Endothelial cell of umbilical vein (primary cell): ENCODE results near the gene STX8. TPM values are rescaled to one million over a fixed set of nuclear protein-coding genes. Genes with fewer than 3 reads are reported as not detected.
"Not testable (repeated sequence)": the region's sequence is repeated elsewhere in the genome, so short reads cannot be mapped to it uniquely, and the experiment has no call there.

Experiments
- BruUV-seq: library from RNA; stranded (reverse); fragments of 400-500 nt; replicated peaks from 2 replicates; lab custom pipeline; 2021; lab: Mats Ljungman, UMichigan
- CTCF ChIA-PET: fragments of 300-600, 350-600 bp; sonication (Branson Sonifier 250); formaldehyde crosslinking; loops from one replicate; lab custom pipeline; 2021; ENCODE audit warnings: antibody characterized with exemption, inconsistent platforms; lab: Charles Lee
- POLR2A ChIA-PET: fragments of 300-600, 350-600 bp; sonication (Branson Sonifier 250); formaldehyde crosslinking; loops from one replicate; lab custom pipeline; 2021; ENCODE audit warnings: antibody characterized with exemption, inconsistent platforms; lab: Charles Lee
- DNase-seq: peaks from one replicate; pipeline ENCODE4 v3.0.0-alpha.2; 2011; ENCODE audit warnings: low read depth, low spot score
- FAIRE-seq: peaks from 2 replicates; lab custom pipeline; 2011; peaks lifted over from hg19 to GRCh38; lab: Jason Lieb, UNC
- H2AFZ ChIP-seq: 2 replicates; pipeline ENCODE4 v1.6.0; 2012; ENCODE audit warnings: low read depth, low read length, control low read depth, inconsistent platforms
- H3K27ac ChIP-seq: 2 replicates; pipeline ENCODE4 v1.5.1; 2011; ENCODE audit warnings: low read depth, mild to moderate bottlenecking, control low read depth, low read length, moderate library complexity; ENCODE audit not compliant: insufficient read depth
- H3K27me3 ChIP-seq, 2 experiments: 2 replicates each; pipeline versions ENCODE4 v1.6.0 to v1.6.1; 2011; ENCODE audit warnings: low read length in 2 of 2, mixed read lengths in 1 of 2; ENCODE audit not compliant: control insufficient read depth in 2 of 2, insufficient read depth in 2 of 2
- H3K36me3 ChIP-seq, 2 experiments: 2 replicates in 1 of 2; 3 replicates in 1 of 2; pipeline ENCODE4 v1.5.1; 2011; ENCODE audit warnings: low read length in 2 of 2, mild to moderate bottlenecking in 1 of 2, moderate library complexity in 1 of 2; ENCODE audit not compliant: control insufficient read depth in 2 of 2, insufficient read depth in 2 of 2; ENCODE audit errors: extremely low read depth in 1 of 2
- H3K4me1 ChIP-seq: 3 replicates; pipeline ENCODE4 v1.5.1; 2011; ENCODE audit warnings: mild to moderate bottlenecking, low read length; ENCODE audit not compliant: control insufficient read depth, insufficient read depth; ENCODE audit errors: extremely low read depth
- H3K4me2 ChIP-seq: 2 replicates; pipeline ENCODE4 v1.6.1; 2011; ENCODE audit warnings: low read length, control low read depth, mixed read lengths; ENCODE audit not compliant: insufficient read depth
- H3K4me3 ChIP-seq, 3 experiments: fragments of 200-600 bp in 1 of 3; sonication (generic), shearing (Covaris generic) in 1 of 3; replicated peaks in 1 of 3; 2 replicates each; pipeline ENCODE4 v1.5.1; 2011 to 2016; ENCODE audit warnings: control low read depth in 3 of 3, low read length in 3 of 3, mild to moderate bottlenecking in 2 of 3, inconsistent platforms in 1 of 3, low read depth in 1 of 3, moderate library complexity in 1 of 3; ENCODE audit not compliant: insufficient read depth in 1 of 3
- H3K79me2 ChIP-seq: 2 replicates; pipeline ENCODE4 v1.6.0; 2012; ENCODE audit warnings: low read length, inconsistent platforms; ENCODE audit not compliant: control insufficient read depth, insufficient read depth
- H3K9ac ChIP-seq: replicated peaks from 2 replicates; pipeline ENCODE3; 2011; ENCODE audit warnings: low read length, control low read depth; ENCODE audit not compliant: insufficient read depth; ENCODE audit errors: extremely low read depth
- H3K9me1 ChIP-seq: replicated peaks from 3 replicates; pipeline ENCODE4 v1.6.0; 2011; ENCODE audit warnings: mild to moderate bottlenecking, low read length; ENCODE audit not compliant: control insufficient read depth, insufficient read depth; ENCODE audit errors: extremely low read depth
- H3K9me3 ChIP-seq: replicated peaks from 2 replicates; pipeline ENCODE4 v1.5.1; 2012; ENCODE audit warnings: low read length, inconsistent platforms; ENCODE audit not compliant: control insufficient read depth, insufficient read depth
- H4K20me1 ChIP-seq: replicated peaks from 2 replicates; pipeline ENCODE3; 2011; ENCODE audit warnings: mild to moderate bottlenecking, low read length; ENCODE audit not compliant: control insufficient read depth, insufficient read depth; ENCODE audit errors: extremely low read depth
- EZH2 ChIP-seq: IDR thresholded peaks from 2 replicates; pipeline ENCODE4 v1.6.1; 2012; ENCODE audit warnings: borderline replicate concordance, low read depth, mild to moderate bottlenecking, moderate library complexity, low read length, inconsistent platforms; ENCODE audit not compliant: severe bottlenecking
- FOS ChIP-seq: IDR thresholded peaks from 2 replicates; pipeline ENCODE4 v1.6.1; 2011; ENCODE audit warnings: mild to moderate bottlenecking, low read length, moderate library complexity, borderline replicate concordance; ENCODE audit not compliant: insufficient read depth
- GATA2 ChIP-seq: IDR thresholded peaks from 2 replicates; pipeline ENCODE4 v1.7.0; 2011; ENCODE audit warnings: low read depth, mild to moderate bottlenecking, moderate library complexity, mixed read lengths, low read length; ENCODE audit not compliant: insufficient read length, insufficient read depth
- JUN ChIP-seq: IDR thresholded peaks from 2 replicates; pipeline ENCODE4 v1.6.1; 2011; ENCODE audit warnings: borderline replicate concordance, low read depth; ENCODE audit not compliant: insufficient read length, insufficient read depth
- MYC ChIP-seq: IDR thresholded peaks from one replicate; pipeline ENCODE4 v1.6.1; 2011; ENCODE audit warnings: mild to moderate bottlenecking, low read depth, low read length
- POLR2A ChIP-seq: IDR thresholded peaks from 2 replicates; pipeline ENCODE4 v1.6.1; 2012; ENCODE audit warnings: low read depth, mild to moderate bottlenecking, control low read depth, low read length
- POLR2AphosphoS5 ChIP-seq: IDR thresholded peaks from 2 replicates; pipeline ENCODE4 v1.6.1; 2012; ENCODE audit warnings: low read depth, mild to moderate bottlenecking, control low read depth, low read length, moderate library complexity; ENCODE audit not compliant: insufficient read depth
- dilution Hi-C: fragments of 300-500 bp; cut with MboI; formaldehyde crosslinking; loops from one replicate; pipeline ENCODE4 v1.15.0; 2019; ENCODE audit warnings: low sequenced_read_pairs; ENCODE audit not compliant: extremely low pct_ligation_motif_present
- intact Hi-C: fragments of 100-400 bp; cut with micrococcal nuclease; formaldehyde crosslinking; loops from one replicate; pipeline ENCODE4 v1.10.0; 2022
- polyA plus RNA-seq, 4 experiments: library from polyadenylated mRNA; depleted of rRNA in 3 of 4; stranded (reverse) in 3 of 4; unstranded in 1 of 4; fragments of >200 nt; gene quantifications; 2 replicates each; pipeline versions ENCODE4 v1.2.1 to v1.2.3, GENCODE V29; 2011 to 2012; ENCODE audit warnings: missing spikeins in 1 of 4
- total RNA-seq: library from RNA; stranded (reverse); gene quantifications from 2 replicates; pipeline ENCODE4 v1.2.3, GENCODE V29; 2021
- TF ChIP-seq, protein P1 (sequence below): IDR thresholded peaks from 2 replicates; pipeline ENCODE4 v1.6.1; 2011; ENCODE audit not compliant: insufficient read depth, insufficient read length
- TF ChIP-seq, protein P2 (sequence below), 2 donors: IDR thresholded peaks; 1 replicate in 1 of 2; 2 replicates in 1 of 2; pipeline ENCODE4 v1.5.1; 2011; ENCODE audit warnings: low read length in 2 of 2, mild to moderate bottlenecking in 2 of 2, moderate library complexity in 2 of 2, control low read depth in 1 of 2, inconsistent platforms in 1 of 2, low read depth in 1 of 2; ENCODE audit not compliant: insufficient read depth in 1 of 2; ENCODE audit errors: extremely low read depth in 1 of 2

STX8 gene
- total and polyA plus RNA-seq, 2 donors (not counting 3 experiments of a cell fraction or from before 2014, with no cell fraction given): 25.9 to 67.3 TPM

DNA sequence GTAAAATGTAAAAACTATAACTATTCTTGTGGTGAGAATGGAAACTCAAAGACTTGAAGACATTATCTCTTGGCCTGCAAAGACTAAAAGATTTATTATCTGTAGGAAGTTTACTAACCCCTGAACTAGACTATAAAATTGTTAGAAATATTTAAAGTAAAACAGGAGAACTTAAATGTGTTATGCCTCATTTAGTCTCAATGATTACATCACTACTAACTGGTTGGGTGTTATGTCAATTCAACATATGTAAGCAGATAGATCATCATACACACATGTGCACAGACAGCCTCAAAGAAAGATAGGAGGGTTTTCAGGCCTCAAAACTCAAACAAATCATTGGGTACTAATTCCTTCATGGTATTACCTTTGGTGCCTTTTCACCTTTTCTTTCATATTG is 7.6 kb downstream of the STX8 start:
- ChIA-PET POLR2A (no interaction called here), CTCF (no interaction called here)
- H2AFZ ChIP-seq: no peak overlapping the region
- no peak overlapping the region for H3K4me2 ChIP-seq
- H3K79me2 ChIP-seq: peaks cover 4% of the 10 kb centered on the region
- no peak overlapping the region for H3K27ac ChIP-seq
- dilution Hi-C loops: no loop called here
- peaks cover 7% of the 10 kb centered on the region for H3K4me1 ChIP-seq
- no peaks in the 10 kb centered on the region for H3K9me3 ChIP-seq
- H4K20me1 ChIP-seq: no peaks in the 10 kb centered on the region
- BruUV-seq: no TSS peak
- FAIRE-seq: no peak
- no peaks in the 10 kb centered on the region for H3K27me3 ChIP-seq
- no peaks in the 10 kb centered on the region for H3K9me1 ChIP-seq
- no peak for TF ChIP-seq JUN
- no peak for TF ChIP-seq MYC
- no peak for TF ChIP-seq POLR2A
- TF ChIP-seq EZH2: no peak
- TF ChIP-seq, protein P1, sequence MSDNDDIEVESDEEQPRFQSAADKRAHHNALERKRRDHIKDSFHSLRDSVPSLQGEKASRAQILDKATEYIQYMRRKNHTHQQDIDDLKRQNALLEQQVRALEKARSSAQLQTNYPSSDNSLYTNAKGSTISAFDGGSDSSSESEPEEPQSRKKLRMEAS: no peak
- TF ChIP-seq FOS: no peak
- TF ChIP-seq, protein P2, sequence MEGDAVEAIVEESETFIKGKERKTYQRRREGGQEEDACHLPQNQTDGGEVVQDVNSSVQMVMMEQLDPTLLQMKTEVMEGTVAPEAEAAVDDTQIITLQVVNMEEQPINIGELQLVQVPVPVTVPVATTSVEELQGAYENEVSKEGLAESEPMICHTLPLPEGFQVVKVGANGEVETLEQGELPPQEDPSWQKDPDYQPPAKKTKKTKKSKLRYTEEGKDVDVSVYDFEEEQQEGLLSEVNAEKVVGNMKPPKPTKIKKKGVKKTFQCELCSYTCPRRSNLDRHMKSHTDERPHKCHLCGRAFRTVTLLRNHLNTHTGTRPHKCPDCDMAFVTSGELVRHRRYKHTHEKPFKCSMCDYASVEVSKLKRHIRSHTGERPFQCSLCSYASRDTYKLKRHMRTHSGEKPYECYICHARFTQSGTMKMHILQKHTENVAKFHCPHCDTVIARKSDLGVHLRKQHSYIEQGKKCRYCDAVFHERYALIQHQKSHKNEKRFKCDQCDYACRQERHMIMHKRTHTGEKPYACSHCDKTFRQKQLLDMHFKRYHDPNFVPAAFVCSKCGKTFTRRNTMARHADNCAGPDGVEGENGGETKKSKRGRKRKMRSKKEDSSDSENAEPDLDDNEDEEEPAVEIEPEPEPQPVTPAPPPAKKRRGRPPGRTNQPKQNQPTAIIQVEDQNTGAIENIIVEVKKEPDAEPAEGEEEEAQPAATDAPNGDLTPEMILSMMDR (IDR thresholded peaks at IDR 0.05; ENCODE audit: extremely low read depth in 1 of 2, insufficient read depth in 1 of 2, low read depth in 1 of 2, low read length in 2 of 2): no peak
- no peak for TF ChIP-seq GATA2
- TF ChIP-seq POLR2AphosphoS5: no peak
- H3K4me3 ChIP-seq: no peak overlapping the region
- intact Hi-C loops: no loop called here
- H3K36me3 ChIP-seq: no peaks in the 10 kb centered on the region
- no peak overlapping the region for H3K9ac ChIP-seq
- DNase-seq: no peak

DNA sequence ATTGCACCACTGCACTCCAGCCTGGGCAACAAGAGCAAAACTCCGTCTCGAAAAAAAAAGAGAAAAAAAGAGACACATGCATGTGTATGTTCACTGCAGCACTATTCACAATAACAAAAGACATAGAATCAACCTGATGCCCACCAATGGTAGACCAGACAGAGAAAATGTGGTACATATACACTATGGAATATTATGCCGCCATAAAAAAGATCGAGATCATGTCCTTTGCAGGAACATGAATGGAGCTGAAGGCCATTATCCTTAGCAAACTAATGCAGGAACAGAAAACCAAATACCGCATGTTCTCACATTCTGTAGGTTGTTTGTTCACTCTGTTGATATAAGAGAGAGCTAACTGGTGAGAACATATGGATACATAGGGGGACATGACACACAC is 8.9 kb downstream of the STX8 start:
- CTCF ChIA-PET: interaction anchor here (2.0 to 2.8 kb wide), 2 partner anchors 10 to 12 kb away, joined by 12 to 13 read pairs; partner anchors contain the start of gene CFAP52
- intact Hi-C loops: loop anchor here (1.0 kb wide), 1 partner anchor 9 kb away; the partner anchor contains the start of gene STX8
- DNase-seq, H3K9me3 ChIP-seq, H3K79me2 ChIP-seq, H2AFZ ChIP-seq, H3K9ac ChIP-seq, FAIRE-seq, H3K4me1 ChIP-seq, POLR2A ChIA-PET, BruUV-seq, H3K4me2 ChIP-seq, H3K9me1 ChIP-seq, H4K20me1 ChIP-seq, H3K27ac ChIP-seq, H3K27me3 ChIP-seq, H3K36me3 ChIP-seq, H3K4me3 ChIP-seq, dilution Hi-C loops: not testable (repeated sequence)
